ENCODE results near the gene EPB41L3. TPM values are rescaled to one million over a fixed set of nuclear protein-coding genes. Genes with fewer than 3 reads are reported as not detected.

EPB41L3 gene
- total RNA-seq, 2 experiments from 2014 or later: 0.10 TPM; not detected in 1

DNA sequence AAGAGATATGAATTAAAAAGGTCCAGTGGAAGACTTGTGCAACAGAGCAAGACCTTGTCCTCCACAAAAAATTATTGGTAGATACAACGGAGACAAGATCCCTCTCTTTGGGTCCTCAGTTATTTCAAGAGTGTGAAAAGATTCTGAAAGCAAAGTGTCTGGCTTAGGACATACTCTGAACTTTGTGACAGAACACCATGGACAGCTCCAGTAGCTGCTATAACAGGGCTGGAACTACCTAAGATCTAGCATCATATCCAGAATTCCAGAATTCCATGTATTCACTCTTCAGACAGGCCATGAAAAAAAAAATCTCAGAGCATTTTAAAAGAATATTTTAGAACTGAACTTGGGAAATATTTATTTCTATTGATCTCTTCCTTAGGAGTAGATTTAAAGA is 173.5 kb downstream of the EPB41L3 start:
- H3K4me1 Mint-ChIP-seq (ENCODE audit: low read depth): no peaks in the 10 kb centered on the region
- H3K27me3 Mint-ChIP-seq (ENCODE audit: low read depth): no peaks in the 10 kb centered on the region
- ATAC-seq (no peak), DNase-seq (no peak)
- H3K4me3 Mint-ChIP-seq: no peak overlapping the region
- H3K36me3 Mint-ChIP-seq (ENCODE audit: low read depth): no peaks in the 10 kb centered on the region
- H3K27ac Mint-ChIP-seq: no peak overlapping the region
- CTCF ChIA-PET: no interaction called here
- H3K9me3 Mint-ChIP-seq (ENCODE audit: insufficient read depth): no peaks in the 10 kb centered on the region
- POLR2A ChIA-PET: no interaction called here

DNA sequence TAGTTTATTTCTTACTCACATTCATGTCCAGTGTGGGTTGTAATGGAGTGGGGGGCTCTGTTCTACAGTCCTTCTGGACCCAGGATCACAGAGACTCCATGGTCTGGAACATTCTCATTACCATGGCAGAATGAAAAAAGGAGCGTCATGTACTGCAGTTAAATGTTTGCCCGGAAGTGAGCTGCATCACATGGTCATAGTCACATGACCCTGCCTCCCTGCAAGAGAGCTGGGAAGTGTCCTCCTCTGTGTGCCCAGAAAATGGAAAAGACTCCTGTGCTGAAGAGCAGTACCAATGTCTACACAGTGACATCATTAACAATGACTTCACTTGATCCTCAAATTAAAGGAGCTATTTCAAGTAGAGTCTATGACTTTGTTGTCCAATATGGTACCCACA is 174.3 kb downstream of the EPB41L3 start:
- ATAC-seq: no peak

DNA sequence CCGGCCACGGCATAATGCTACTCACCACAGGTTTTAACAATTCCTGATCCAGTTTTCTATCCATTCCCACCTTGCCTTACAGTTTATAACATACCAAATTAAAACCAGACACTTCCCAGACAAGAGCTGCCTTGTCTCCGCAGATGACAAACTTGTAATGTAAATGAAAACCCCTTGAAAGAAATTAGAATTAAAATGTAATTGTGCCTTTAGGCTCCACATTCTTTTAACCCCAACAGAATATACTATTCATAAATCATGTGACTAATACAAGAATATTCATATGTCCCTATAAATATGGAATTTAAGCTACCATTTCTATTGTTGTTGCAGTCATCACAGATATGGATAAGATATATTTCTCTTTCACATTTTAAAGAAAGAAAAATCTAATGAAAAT is 178.4 kb downstream of the EPB41L3 start:
- ChIA-PET CTCF (no interaction called here), POLR2A (no interaction called here)
- ATAC-seq (no peak), DNase-seq (no peak)
- no peaks in the 10 kb centered on the region for H3K27me3 Mint-ChIP-seq (ENCODE audit: low read depth)
- no peak overlapping the region for H3K27ac Mint-ChIP-seq
- no peak overlapping the region for H3K4me3 Mint-ChIP-seq
- no peaks in the 10 kb centered on the region for H3K36me3 Mint-ChIP-seq (ENCODE audit: low read depth)
- H3K4me1 Mint-ChIP-seq (ENCODE audit: low read depth): no peaks in the 10 kb centered on the region
- H3K9me3 Mint-ChIP-seq (ENCODE audit: insufficient read depth): no peaks in the 10 kb centered on the region

More for the DNA sequence above, 174.3 kb downstream of the EPB41L3 start:
- H3K27me3 Mint-ChIP-seq (ENCODE audit: low read depth): no peaks in the 10 kb centered on the region
- no peak overlapping the region for H3K27ac Mint-ChIP-seq
- H3K4me3 Mint-ChIP-seq: no peak overlapping the region
- no peaks in the 10 kb centered on the region for H3K4me1 Mint-ChIP-seq (ENCODE audit: low read depth)
- POLR2A ChIA-PET: no interaction called here
- no peak for DNase-seq
- CTCF ChIA-PET: no interaction called here
- H3K36me3 Mint-ChIP-seq (ENCODE audit: low read depth): no peaks in the 10 kb centered on the region
- H3K9me3 Mint-ChIP-seq (ENCODE audit: insufficient read depth): no peaks in the 10 kb centered on the region

DNA sequence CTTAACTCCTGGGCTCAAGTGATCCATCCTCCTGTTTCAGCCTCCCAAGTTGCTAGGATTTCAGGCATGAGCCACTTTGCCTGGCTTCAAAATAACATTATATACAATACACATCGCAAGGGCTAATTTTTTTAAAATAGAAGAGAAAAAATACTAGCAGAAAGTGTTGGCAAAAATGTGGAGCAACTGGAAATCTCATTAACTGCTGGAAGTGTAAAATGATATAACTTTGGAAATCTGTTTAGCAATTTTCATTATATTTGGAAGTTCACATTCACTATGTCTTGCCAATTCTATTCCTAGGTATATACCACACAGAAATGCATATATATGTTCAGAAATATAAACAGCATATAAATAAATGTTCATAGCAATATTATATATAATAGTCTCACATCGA is 193.2 kb downstream of the EPB41L3 start:
- Mint-ChIP-seq H3K36me3 (ENCODE audit: low read depth) (no peaks in the 10 kb centered on the region), H3K4me3 (no peak overlapping the region), H3K9me3 (ENCODE audit: insufficient read depth) (peaks cover 21% of the 10 kb centered on the region), H3K27me3 (ENCODE audit: low read depth) (no peaks in the 10 kb centered on the region), H3K4me1 (ENCODE audit: low read depth) (no peaks in the 10 kb centered on the region), H3K27ac (no peak overlapping the region)
- ChIA-PET CTCF (no interaction called here), POLR2A (no interaction called here)
- DNase-seq (no peak), ATAC-seq (no peak)

Other genes starting within 250 kb of the EPB41L3 start
- 10 to 100 TPM; 22.9 to 24.2 TPM for gene ZBTB14, start 248.3 kb downstream of the EPB41L3 start, total RNA-seq

All from activated CD8-positive, alpha-beta T cell treated with anti-CD3 and anti-CD28 coated beads, Interleukin-2, amount 10 ng/mL, durations not matched to agents 7 days and 5 days (primary cell).